Endothelial cell of umbilical vein (primary cell): ENCODE results near the gene CCDC196. TPM values are rescaled to one million over a fixed set of nuclear protein-coding genes. Genes with fewer than 3 reads are reported as not detected.

ENCODE experiments used
- BruUV-seq: library from RNA; stranded (reverse); fragments of 400-500 nt; replicated peaks from 2 replicates; lab custom pipeline; 2021; lab: Mats Ljungman, UMichigan
- CTCF ChIA-PET: fragments of 300-600, 350-600 bp; sonication (Branson Sonifier 250); formaldehyde crosslinking; loops from one replicate; lab custom pipeline; 2021; ENCODE audit warnings: antibody characterized with exemption, inconsistent platforms; lab: Charles Lee
- POLR2A ChIA-PET: fragments of 300-600, 350-600 bp; sonication (Branson Sonifier 250); formaldehyde crosslinking; loops from one replicate; lab custom pipeline; 2021; ENCODE audit warnings: antibody characterized with exemption, inconsistent platforms; lab: Charles Lee
- DNase-seq: peaks from one replicate; pipeline ENCODE4 v3.0.0-alpha.2; 2011; ENCODE audit warnings: low read depth, low spot score
- FAIRE-seq: peaks from 2 replicates; lab custom pipeline; 2011; peaks lifted over from hg19 to GRCh38; lab: Jason Lieb, UNC
- H2AFZ ChIP-seq: 2 replicates; pipeline ENCODE4 v1.6.0; 2012; ENCODE audit warnings: low read depth, low read length, control low read depth, inconsistent platforms
- H3K27ac ChIP-seq: 2 replicates; pipeline ENCODE4 v1.5.1; 2011; ENCODE audit warnings: low read depth, mild to moderate bottlenecking, control low read depth, low read length, moderate library complexity; ENCODE audit not compliant: insufficient read depth
- H3K27me3 ChIP-seq, 2 experiments: 2 replicates each; pipeline versions ENCODE4 v1.6.0 to v1.6.1; 2011; ENCODE audit warnings: low read length in 2 of 2, mixed read lengths in 1 of 2; ENCODE audit not compliant: control insufficient read depth in 2 of 2, insufficient read depth in 2 of 2
- H3K36me3 ChIP-seq, 2 experiments: 2 replicates in 1 of 2; 3 replicates in 1 of 2; pipeline ENCODE4 v1.5.1; 2011; ENCODE audit warnings: low read length in 2 of 2, mild to moderate bottlenecking in 1 of 2, moderate library complexity in 1 of 2; ENCODE audit not compliant: control insufficient read depth in 2 of 2, insufficient read depth in 2 of 2; ENCODE audit errors: extremely low read depth in 1 of 2
- H3K4me1 ChIP-seq: 3 replicates; pipeline ENCODE4 v1.5.1; 2011; ENCODE audit warnings: mild to moderate bottlenecking, low read length; ENCODE audit not compliant: control insufficient read depth, insufficient read depth; ENCODE audit errors: extremely low read depth
- H3K4me2 ChIP-seq: 2 replicates; pipeline ENCODE4 v1.6.1; 2011; ENCODE audit warnings: low read length, control low read depth, mixed read lengths; ENCODE audit not compliant: insufficient read depth
- H3K4me3 ChIP-seq, 3 experiments: fragments of 200-600 bp in 1 of 3; sonication (generic), shearing (Covaris generic) in 1 of 3; replicated peaks in 1 of 3; 2 replicates each; pipeline ENCODE4 v1.5.1; 2011 to 2016; ENCODE audit warnings: control low read depth in 3 of 3, low read length in 3 of 3, mild to moderate bottlenecking in 2 of 3, inconsistent platforms in 1 of 3, low read depth in 1 of 3, moderate library complexity in 1 of 3; ENCODE audit not compliant: insufficient read depth in 1 of 3
- H3K79me2 ChIP-seq: 2 replicates; pipeline ENCODE4 v1.6.0; 2012; ENCODE audit warnings: low read length, inconsistent platforms; ENCODE audit not compliant: control insufficient read depth, insufficient read depth
- H3K9ac ChIP-seq: replicated peaks from 2 replicates; pipeline ENCODE3; 2011; ENCODE audit warnings: low read length, control low read depth; ENCODE audit not compliant: insufficient read depth; ENCODE audit errors: extremely low read depth
- H3K9me1 ChIP-seq: replicated peaks from 3 replicates; pipeline ENCODE4 v1.6.0; 2011; ENCODE audit warnings: mild to moderate bottlenecking, low read length; ENCODE audit not compliant: control insufficient read depth, insufficient read depth; ENCODE audit errors: extremely low read depth
- H3K9me3 ChIP-seq: replicated peaks from 2 replicates; pipeline ENCODE4 v1.5.1; 2012; ENCODE audit warnings: low read length, inconsistent platforms; ENCODE audit not compliant: control insufficient read depth, insufficient read depth
- H4K20me1 ChIP-seq: replicated peaks from 2 replicates; pipeline ENCODE3; 2011; ENCODE audit warnings: mild to moderate bottlenecking, low read length; ENCODE audit not compliant: control insufficient read depth, insufficient read depth; ENCODE audit errors: extremely low read depth
- CTCF ChIP-seq, 2 donors: IDR thresholded peaks; 1 replicate in 1 of 2; 2 replicates in 1 of 2; pipeline ENCODE4 v1.5.1; 2011; ENCODE audit warnings: low read length in 2 of 2, mild to moderate bottlenecking in 2 of 2, moderate library complexity in 2 of 2, control low read depth in 1 of 2, inconsistent platforms in 1 of 2, low read depth in 1 of 2; ENCODE audit not compliant: insufficient read depth in 1 of 2; ENCODE audit errors: extremely low read depth in 1 of 2
- EZH2 ChIP-seq: IDR thresholded peaks from 2 replicates; pipeline ENCODE4 v1.6.1; 2012; ENCODE audit warnings: borderline replicate concordance, low read depth, mild to moderate bottlenecking, moderate library complexity, low read length, inconsistent platforms; ENCODE audit not compliant: severe bottlenecking
- FOS ChIP-seq: IDR thresholded peaks from 2 replicates; pipeline ENCODE4 v1.6.1; 2011; ENCODE audit warnings: mild to moderate bottlenecking, low read length, moderate library complexity, borderline replicate concordance; ENCODE audit not compliant: insufficient read depth
- GATA2 ChIP-seq: IDR thresholded peaks from 2 replicates; pipeline ENCODE4 v1.7.0; 2011; ENCODE audit warnings: low read depth, mild to moderate bottlenecking, moderate library complexity, mixed read lengths, low read length; ENCODE audit not compliant: insufficient read length, insufficient read depth
- JUN ChIP-seq: IDR thresholded peaks from 2 replicates; pipeline ENCODE4 v1.6.1; 2011; ENCODE audit warnings: borderline replicate concordance, low read depth; ENCODE audit not compliant: insufficient read length, insufficient read depth
- MAX ChIP-seq: IDR thresholded peaks from 2 replicates; pipeline ENCODE4 v1.6.1; 2011; ENCODE audit not compliant: insufficient read depth, insufficient read length
- MYC ChIP-seq: IDR thresholded peaks from one replicate; pipeline ENCODE4 v1.6.1; 2011; ENCODE audit warnings: mild to moderate bottlenecking, low read depth, low read length
- POLR2A ChIP-seq: IDR thresholded peaks from 2 replicates; pipeline ENCODE4 v1.6.1; 2012; ENCODE audit warnings: low read depth, mild to moderate bottlenecking, control low read depth, low read length
- POLR2AphosphoS5 ChIP-seq: IDR thresholded peaks from 2 replicates; pipeline ENCODE4 v1.6.1; 2012; ENCODE audit warnings: low read depth, mild to moderate bottlenecking, control low read depth, low read length, moderate library complexity; ENCODE audit not compliant: insufficient read depth
- dilution Hi-C: fragments of 300-500 bp; cut with MboI; formaldehyde crosslinking; loops from one replicate; pipeline ENCODE4 v1.15.0; 2019; ENCODE audit warnings: low sequenced_read_pairs; ENCODE audit not compliant: extremely low pct_ligation_motif_present
- intact Hi-C: fragments of 100-400 bp; cut with micrococcal nuclease; formaldehyde crosslinking; loops from one replicate; pipeline ENCODE4 v1.10.0; 2022
- polyA plus RNA-seq, 4 experiments: library from polyadenylated mRNA; depleted of rRNA in 3 of 4; stranded (reverse) in 3 of 4; unstranded in 1 of 4; fragments of >200 nt; gene quantifications; 2 replicates each; pipeline versions ENCODE4 v1.2.1 to v1.2.3, GENCODE V29; 2011 to 2012; ENCODE audit warnings: missing spikeins in 1 of 4
- total RNA-seq: library from RNA; stranded (reverse); gene quantifications from 2 replicates; pipeline ENCODE4 v1.2.3, GENCODE V29; 2021

Gene CCDC196
- total and polyA plus RNA-seq, 2 donors (not counting 3 experiments of a cell fraction or from before 2014, with no cell fraction given) = not detected

GRCh38 chr14:66487164-66487563 is 993 bp downstream of the CCDC196 start:
- no peak for TF ChIP-seq MAX
- TF ChIP-seq MYC = no peak
- no peak for TF ChIP-seq FOS
- no peak for TF ChIP-seq CTCF (IDR thresholded peaks at IDR 0.05; ENCODE audit: extremely low read depth in 1 of 2, insufficient read depth in 1 of 2, low read depth in 1 of 2, low read length in 2 of 2)
- TF ChIP-seq GATA2 = no peak
- no peak for TF ChIP-seq POLR2AphosphoS5
- no peak for TF ChIP-seq JUN
- no peak for TF ChIP-seq EZH2
- no peak for TF ChIP-seq POLR2A
- DNase-seq (no peak), FAIRE-seq (no peak)
- BruUV-seq = no TSS peak
- no peak overlapping the region for H3K4me2 ChIP-seq
- no peaks in the 10 kb centered on the region for H3K36me3 ChIP-seq
- no peaks in the 10 kb centered on the region for H4K20me1 ChIP-seq
- no peaks in the 10 kb centered on the region for H3K4me1 ChIP-seq
- no peaks in the 10 kb centered on the region for H3K9me3 ChIP-seq
- H3K4me3 ChIP-seq = no peak overlapping the region
- dilution Hi-C loops (no loop called here), intact Hi-C loops (no loop called here)
- no peaks in the 10 kb centered on the region for H3K9me1 ChIP-seq
- H3K27ac ChIP-seq = no peak overlapping the region
- no peaks in the 10 kb centered on the region for H3K79me2 ChIP-seq
- ChIA-PET POLR2A (no interaction called here), CTCF (interaction anchor here (2.0 kb wide), 1 partner anchor 10 kb away, joined by 5 read pairs; no protein-coding TSS in a partner anchor)
- H2AFZ ChIP-seq = no peak overlapping the region
- no peak overlapping the region for H3K9ac ChIP-seq
- no peaks in the 10 kb centered on the region for H3K27me3 ChIP-seq
